Adrenal gland (tissue), 12 donors: ENCODE data around the gene ABCD2. TPM values are rescaled to one million over a fixed set of nuclear protein-coding genes. Genes with fewer than 3 reads are reported as not detected.

Experiments used
- DNase-seq, 7 donors: peaks; one replicate each; pipeline ENCODE4 v3.0.0-alpha.2; 2019 to 2020
- H3K27ac ChIP-seq, 5 donors: fragments of 200-600 bp; sonication (generic) in 4 of 5; 1 replicate in 3 of 5; 2 replicates in 2 of 5; pipeline versions ENCODE4 v1.5.1 to v1.8.0; 2016 to 2020; ENCODE audit warnings: mild to moderate bottlenecking in 1 of 5
- H3K27me3 ChIP-seq: fragments of 200-600 bp; 2 replicates; pipeline ENCODE4 v1.8.0; 2021
- H3K36me3 ChIP-seq, 2 donors: fragments of 200-600 bp; replicated peaks in 1 of 2; 1 replicate in 1 of 2; 2 replicates in 1 of 2; pipeline versions ENCODE4 v1.5.1 to v1.8.0; 2018 to 2022
- H3K4me1 ChIP-seq, 2 donors: fragments of 200-600 bp; replicated peaks in 1 of 2; 1 replicate in 1 of 2; 2 replicates in 1 of 2; pipeline versions ENCODE4 v1.5.1 to v1.8.0; 2018 to 2021
- H3K4me3 ChIP-seq, 4 donors: fragments of 200-600 bp; sonication (generic) in 3 of 4; one replicate each; pipeline ENCODE4 v1.5.1; 2016 to 2018
- H3K9me3 ChIP-seq, 3 donors: fragments of 200-600 bp; sonication (generic) in 1 of 3; replicated peaks in 1 of 3; 1 replicate in 2 of 3; 2 replicates in 1 of 3; pipeline versions ENCODE4 v1.5.1 to v1.8.0; 2016 to 2021
- POLR2A ChIP-seq, 2 donors: fragments of 450-650 bp; IDR thresholded peaks; one replicate each; pipeline ENCODE4 v1.6.1; 2017; ENCODE audit warnings: antibody characterized with exemption in 2 of 2, mild to moderate bottlenecking in 2 of 2, moderate library complexity in 1 of 2
- WGBS, 4 donors: extraction: QIAGEN DNeasy Blood & Tissue Kit in 2 of 4; methylation state at CpG; one replicate each; pipeline versions ENCODE4 v1.1.5 to v1.1.7; 2013 to 2017; 5-methylcytosine and 5-hydroxymethylcytosine counted together
- intact Hi-C, 2 donors: fragments of 100-400 bp; cut with DNase I; formaldehyde crosslinking; loops; one replicate each; pipeline versions ENCODE4 v1.14.1 to v1.15.0; 2022 to 2023
- polyA plus RNA-seq, 3 donors: library from polyadenylated mRNA; stranded (reverse); fragments of 200-250 nt in 2 of 3; fragments of 350-450 nt in 1 of 3; fragmentation: Illumina TruSeq in 1 of 3; extraction: RNeasy Lipid Tissue Mini Kit (QIAGEN cat#74804) in 1 of 3; gene quantifications; one replicate each; pipeline ENCODE4 v1.2.3, GENCODE V29; 2013 to 2014
- total RNA-seq, 9 donors: library from RNA; depleted of rRNA in 4 of 9; stranded (reverse); fragments of >200 nt in 4 of 9; fragments of 120-200 nt in 1 of 9; fragmentation: NEBNext Ultra II Directional in 1 of 9; extraction: Animal tissue kit (Norgen Biotek cat#: 25700) in 1 of 9; gene quantifications; one replicate each; pipeline versions ENCODE4 v1.1.0 to v1.2.4, GENCODE V29; 2013 to 2023
- TF ChIP-seq, protein P1 (sequence below), 6 experiments: fragments of 450-650 bp in 4 of 6; fragments of 200-600 bp in 2 of 6; sonication (generic) in 1 of 6; IDR thresholded peaks; 1 replicate in 5 of 6; 2 replicates in 1 of 6; pipeline versions ENCODE4 v1.5.1 to v1.8.0; 2016 to 2021; ENCODE audit warnings: antibody characterized with exemption in 6 of 6, mild to moderate bottlenecking in 2 of 6, moderate library complexity in 1 of 6
- donor health status: healthy with polysubstance abuse.
- donor health status: Bipolar disorder and iron deficiency.
- donor health status: DM: yes; HTN: yes; CAD: no.
- donor health status: DM: no; HTN: no; CAD: no.
- donor health status: DM: no; HTN: no; CAD: no.
- donor health status: DM: yes; HTN: yes; CAD: no.

The ABCD2 gene
- total and polyA plus RNA-seq, 12 donors: 0.40 to 3.5 (median 0.94) TPM

GRCh38 chr12:39574378-39574777, 45.2 kb downstream of the ABCD2 start:
- no peak for DNase-seq
- intact Hi-C loops: no loop called here
- Histone ChIP-seq H3K27me3 (no peaks in the 10 kb centered on the region), H3K27ac (no peak overlapping the region), H3K4me3 (no peak overlapping the region), H3K36me3 (no peaks in the 10 kb centered on the region), H3K4me1 (no peaks in the 10 kb centered on the region), H3K9me3 (no peaks in the 10 kb centered on the region)
- TF ChIP-seq, protein P1, sequence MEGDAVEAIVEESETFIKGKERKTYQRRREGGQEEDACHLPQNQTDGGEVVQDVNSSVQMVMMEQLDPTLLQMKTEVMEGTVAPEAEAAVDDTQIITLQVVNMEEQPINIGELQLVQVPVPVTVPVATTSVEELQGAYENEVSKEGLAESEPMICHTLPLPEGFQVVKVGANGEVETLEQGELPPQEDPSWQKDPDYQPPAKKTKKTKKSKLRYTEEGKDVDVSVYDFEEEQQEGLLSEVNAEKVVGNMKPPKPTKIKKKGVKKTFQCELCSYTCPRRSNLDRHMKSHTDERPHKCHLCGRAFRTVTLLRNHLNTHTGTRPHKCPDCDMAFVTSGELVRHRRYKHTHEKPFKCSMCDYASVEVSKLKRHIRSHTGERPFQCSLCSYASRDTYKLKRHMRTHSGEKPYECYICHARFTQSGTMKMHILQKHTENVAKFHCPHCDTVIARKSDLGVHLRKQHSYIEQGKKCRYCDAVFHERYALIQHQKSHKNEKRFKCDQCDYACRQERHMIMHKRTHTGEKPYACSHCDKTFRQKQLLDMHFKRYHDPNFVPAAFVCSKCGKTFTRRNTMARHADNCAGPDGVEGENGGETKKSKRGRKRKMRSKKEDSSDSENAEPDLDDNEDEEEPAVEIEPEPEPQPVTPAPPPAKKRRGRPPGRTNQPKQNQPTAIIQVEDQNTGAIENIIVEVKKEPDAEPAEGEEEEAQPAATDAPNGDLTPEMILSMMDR (IDR thresholded peaks at IDR 0.05): no peak
- TF ChIP-seq POLR2A (IDR thresholded peaks at IDR 0.05): no peak
- WGBS, 4 donors: 97 to 100% (median 98%) methylated on average over 1 of the region's 1 CpG

DNA sequence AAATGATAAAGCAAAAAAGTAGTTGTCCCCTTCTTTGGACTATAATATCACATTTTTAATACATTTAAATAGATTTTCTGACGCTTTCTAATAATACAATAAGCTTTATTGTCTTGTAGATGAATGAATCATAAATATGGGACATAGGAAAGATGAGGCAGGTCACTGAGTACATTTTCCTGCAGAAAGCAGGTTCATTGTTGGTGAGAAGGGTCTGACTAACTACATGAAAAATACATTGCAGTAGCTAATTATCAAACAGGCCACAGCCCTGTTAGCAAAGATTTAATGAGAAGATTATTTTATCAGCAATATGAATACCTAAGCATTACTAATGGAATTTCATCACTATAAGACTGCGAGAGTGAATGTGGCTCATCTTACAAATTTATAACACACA, 45.6 kb downstream of the ABCD2 start:
- Histone ChIP-seq H3K4me3 (no peak overlapping the region), H3K27me3 (no peaks in the 10 kb centered on the region), H3K27ac (no peak overlapping the region), H3K36me3 (no peaks in the 10 kb centered on the region), H3K4me1 (no peaks in the 10 kb centered on the region), H3K9me3 (no peaks in the 10 kb centered on the region)
- TF ChIP-seq POLR2A (IDR thresholded peaks at IDR 0.05): no peak
- TF ChIP-seq, protein P1 (IDR thresholded peaks at IDR 0.05): no peak
- intact Hi-C loops: no loop called here
- no peak for DNase-seq
- WGBS, 4 donors: 60 to 85% (median 73%) methylated on average over 2 of the region's 2 CpGs

DNA sequence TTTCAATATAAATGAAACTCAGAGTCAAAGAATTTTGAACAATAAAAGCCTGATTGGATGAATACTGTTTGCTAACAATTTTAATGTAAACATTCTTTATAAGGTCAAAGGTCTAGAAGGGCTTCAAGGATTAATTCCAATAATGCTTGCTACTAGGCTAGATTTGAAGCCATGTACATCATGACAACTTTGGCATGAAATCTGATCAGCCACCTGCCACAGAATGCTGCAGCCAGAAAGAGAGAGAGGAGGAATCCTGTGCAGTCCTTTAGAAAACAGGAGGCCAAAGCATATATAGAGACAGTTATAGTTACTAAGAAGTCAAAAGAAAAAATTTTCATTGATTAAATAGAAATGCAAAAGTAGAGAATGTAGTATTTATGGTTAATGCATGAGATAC, 47.1 kb downstream of the ABCD2 start:
- Histone ChIP-seq H3K36me3 (no peaks in the 10 kb centered on the region), H3K27ac (no peak overlapping the region), H3K4me1 (no peaks in the 10 kb centered on the region), H3K4me3 (no peak overlapping the region), H3K9me3 (no peaks in the 10 kb centered on the region), H3K27me3 (no peaks in the 10 kb centered on the region)
- TF ChIP-seq, protein P1 (IDR thresholded peaks at IDR 0.05): no peak
- no peak for TF ChIP-seq POLR2A (IDR thresholded peaks at IDR 0.05)
- intact Hi-C loops: no loop called here
- no peak for DNase-seq

GRCh38 chr12:39571351-39571750, 48.3 kb downstream of the ABCD2 start:
- no peak overlapping the region for H3K27ac ChIP-seq
- no peaks in the 10 kb centered on the region for H3K36me3 ChIP-seq
- H3K4me1 ChIP-seq: no peaks in the 10 kb centered on the region
- WGBS, 4 donors: 62 to 70% (median 68%) methylated on average over 4 of the region's 4 CpGs
- H3K27me3 ChIP-seq: no peaks in the 10 kb centered on the region
- intact Hi-C loops: no loop called here
- H3K9me3 ChIP-seq: no peaks in the 10 kb centered on the region
- TF ChIP-seq, protein P1 (IDR thresholded peaks at IDR 0.05): no peak
- TF ChIP-seq POLR2A (IDR thresholded peaks at IDR 0.05): no peak
- no peak overlapping the region for H3K4me3 ChIP-seq
- no peak for DNase-seq
